ENCODE data around the gene HERPUD1. TPM values are rescaled to one million over a fixed set of nuclear protein-coding genes. Genes with fewer than 3 reads are reported as not detected.
"Not testable (repeated sequence)": the region's sequence is repeated elsewhere in the genome, so short reads cannot be mapped to it uniquely, and the experiment has no call there.

Gene HERPUD1
- total RNA-seq, 1 donor from 2014 or later = 251 TPM

GRCh38 chr16:56989988-56990387, 58.0 kb downstream of the HERPUD1 start:
- H3K36me3 Mint-ChIP-seq (ENCODE audit: unreplicated experiment) = no peaks in the 10 kb centered on the region
- H3K27ac Mint-ChIP-seq (ENCODE audit: unreplicated experiment) = peak overlapping the region; percentile 96
- no peak for TF ChIP-seq CTCF (IDR thresholded peaks at IDR 0.05)
- DNase-seq (ENCODE audit: extremely low spot score, unreplicated experiment) = no peak
- H3K9me3 Mint-ChIP-seq (ENCODE audit: unreplicated experiment) = no peaks in the 10 kb centered on the region
- H3K4me3 Mint-ChIP-seq (ENCODE audit: unreplicated experiment) = peak overlapping the region; percentile 98
- peaks cover 53% of the 10 kb centered on the region for H3K4me1 Mint-ChIP-seq (ENCODE audit: unreplicated experiment)
- H3K27me3 Mint-ChIP-seq (ENCODE audit: unreplicated experiment) = no peaks in the 10 kb centered on the region

GRCh38 chr16:56990407-56991286, 58.7 kb downstream of the HERPUD1 start:
- peak overlapping the region; percentile 98 for H3K4me3 Mint-ChIP-seq (ENCODE audit: unreplicated experiment)
- no peaks in the 10 kb centered on the region for H3K9me3 Mint-ChIP-seq (ENCODE audit: unreplicated experiment)
- H3K27ac Mint-ChIP-seq (ENCODE audit: unreplicated experiment) = peak overlapping the region; percentile 47

GRCh38 chr16:56992431-56992830, 60.5 kb downstream of the HERPUD1 start:
- H3K36me3 Mint-ChIP-seq (ENCODE audit: unreplicated experiment); H3K27me3 Mint-ChIP-seq (ENCODE audit: unreplicated experiment); DNase-seq (ENCODE audit: extremely low spot score, unreplicated experiment); H3K9me3 Mint-ChIP-seq (ENCODE audit: unreplicated experiment); H3K27ac Mint-ChIP-seq (ENCODE audit: unreplicated experiment); H3K4me3 Mint-ChIP-seq (ENCODE audit: unreplicated experiment): not testable (repeated sequence)
- peaks cover 43% of the 10 kb centered on the region for H3K4me1 Mint-ChIP-seq (ENCODE audit: unreplicated experiment)

More at GRCh38 chr16:56990407-56991286, 58.7 kb downstream of the HERPUD1 start:
- no peak for DNase-seq (ENCODE audit: extremely low spot score, unreplicated experiment)
- H3K4me1 Mint-ChIP-seq (ENCODE audit: unreplicated experiment) = peaks cover 47% of the 10 kb centered on the region
- H3K27me3 Mint-ChIP-seq (ENCODE audit: unreplicated experiment) = no peaks in the 10 kb centered on the region
- H3K36me3 Mint-ChIP-seq (ENCODE audit: unreplicated experiment) = no peaks in the 10 kb centered on the region
- TF ChIP-seq CTCF (IDR thresholded peaks at IDR 0.05) = no peak

GRCh38 chr16:56993204-56993603, 61.3 kb downstream of the HERPUD1 start:
- DNase-seq (ENCODE audit: extremely low spot score, unreplicated experiment) = no peak
- no peak overlapping the region for H3K27ac Mint-ChIP-seq (ENCODE audit: unreplicated experiment)
- H3K9me3 Mint-ChIP-seq (ENCODE audit: unreplicated experiment) = no peaks in the 10 kb centered on the region
- H3K36me3 Mint-ChIP-seq (ENCODE audit: unreplicated experiment) = no peaks in the 10 kb centered on the region
- TF ChIP-seq CTCF (IDR thresholded peaks at IDR 0.05) = no peak
- H3K4me3 Mint-ChIP-seq (ENCODE audit: unreplicated experiment) = no peak overlapping the region
- peaks cover 39% of the 10 kb centered on the region for H3K4me1 Mint-ChIP-seq (ENCODE audit: unreplicated experiment)
- H3K27me3 Mint-ChIP-seq (ENCODE audit: unreplicated experiment) = no peaks in the 10 kb centered on the region

- no peak overlapping the region for H3K4me3 Mint-ChIP-seq (ENCODE audit: unreplicated experiment)
- TF ChIP-seq CTCF (IDR thresholded peaks at IDR 0.05) = no peak
- H3K27ac Mint-ChIP-seq (ENCODE audit: unreplicated experiment) = no peak overlapping the region
- no peaks in the 10 kb centered on the region for H3K36me3 Mint-ChIP-seq (ENCODE audit: unreplicated experiment)
- no peaks in the 10 kb centered on the region for H3K9me3 Mint-ChIP-seq (ENCODE audit: unreplicated experiment)
- DNase-seq (ENCODE audit: extremely low spot score, unreplicated experiment) = no peak
- H3K27me3 Mint-ChIP-seq (ENCODE audit: unreplicated experiment) = no peaks in the 10 kb centered on the region
- H3K4me1 Mint-ChIP-seq (ENCODE audit: unreplicated experiment) = peaks cover 34% of the 10 kb centered on the region
Measured at GRCh38 chr16:56994311-56994710, 62.4 kb downstream of the HERPUD1 start.

Small RNA genes within 50 kb of the gene (microRNA-seq; reads per million reads assigned to microRNA genes)
- gene MIR6863 (ENCODE audit: unreplicated experiment) = not detected

Other genes with a start within 250 kb of the HERPUD1 start
- 63.8 and 67.5 TPM in 2 replicates for gene MT1X, start 249.7 kb upstream of the HERPUD1 start, total RNA-seq
- gene NUP93, start 202.0 kb upstream of the HERPUD1 start, total RNA-seq = 81.7 and 85.1 TPM in 2 replicates
- gene SLC12A3, start 66.9 kb upstream of the HERPUD1 start, total RNA-seq = not detected in 2 replicates
- gene CETP, start 29.8 kb downstream of the HERPUD1 start, total RNA-seq = not detected in 2 replicates
- 21.1 and 24.7 TPM in 2 replicates for gene NLRC5, start 57.4 kb downstream of the HERPUD1 start, total RNA-seq
- gene CPNE2, start 160.4 kb downstream of the HERPUD1 start, total RNA-seq = 33.7 and 33.9 TPM in 2 replicates

Data from osteocyte (in vitro differentiated cells).